GM20431 (cell line): ENCODE results near the gene FBF1.
"Not testable (repeated sequence)": the region's sequence is repeated elsewhere in the genome, so short reads cannot be mapped to it uniquely, and the experiment has no call there.

Source experiments
- in situ Hi-C: fragments of 300-500 bp; cut with MseI, MboI; formaldehyde crosslinking; loops from one replicate; pipeline ENCODE4 v1.15.0; 2020; ENCODE audit warnings: low sequenced_read_pairs; ENCODE audit not compliant: unreplicated experiment

Gene FBF1

GRCh38 chr17:75898791-75899190 lies 42.1 kb downstream of the FBF1 start:
- in situ Hi-C loops, result no loop called here

- in situ Hi-C loops, result no loop called here
Measured at GRCh38 chr17:75898065-75898464, 42.8 kb downstream of the FBF1 start.

GRCh38 chr17:75897160-75898019 lies 43.5 kb downstream of the FBF1 start:
- in situ Hi-C loops, result no loop called here

- in situ Hi-C loops, result no loop called here
Measured at GRCh38 chr17:75896415-75897159, 44.3 kb downstream of the FBF1 start, which contains the start of gene TRIM65. Gene TRIM65, minus strand, starts transcription at chr17:75896951. Its CDS starts 14 bp downstream, at chr17:75896937.

- in situ Hi-C loops, result no loop called here
Measured at GRCh38 chr17:75895370-75896155, 45.3 kb downstream of the FBF1 start.

GRCh38 chr17:75894049-75894733 lies 46.7 kb downstream of the FBF1 start:
- in situ Hi-C loops, result no loop called here

- in situ Hi-C loops, result no loop called here
Measured at GRCh38 chr17:75893305-75894048, 47.4 kb downstream of the FBF1 start.

GRCh38 chr17:75892556-75893224 lies 48.2 kb downstream of the FBF1 start:
- in situ Hi-C loops, result no loop called here

GRCh38 chr17:75891605-75892555 lies 49.0 kb downstream of the FBF1 start:
- in situ Hi-C loops, result no loop called here

- in situ Hi-C loops, result no loop called here
Measured at GRCh38 chr17:75891022-75891604, 49.7 kb downstream of the FBF1 start.

GRCh38 chr17:75889454-75889853 lies 51.4 kb downstream of the FBF1 start:
- in situ Hi-C loops, result no loop called here

GRCh38 chr17:75888484-75888883 lies 52.4 kb downstream of the FBF1 start:
- in situ Hi-C loops, result no loop called here

GRCh38 chr17:75885860-75886259 lies 55.0 kb downstream of the FBF1 start:
- in situ Hi-C loops, result not testable (repeated sequence)

- in situ Hi-C loops, result no loop called here
Measured at GRCh38 chr17:75885431-75885830, 55.4 kb downstream of the FBF1 start.

GRCh38 chr17:75881678-75882454 lies 59.0 kb downstream of the FBF1 start:
- in situ Hi-C loops, result no loop called here

GRCh38 chr17:75880266-75880665 lies 60.6 kb downstream of the FBF1 start:
- in situ Hi-C loops, result no loop called here
